Fibroblast of mammary gland (primary cell): ENCODE results near the gene NCK2.

Source experiments
- DNase-seq: peaks from one replicate; pipeline ENCODE4 v3.0.0-alpha.2; 2010; ENCODE audit warnings: low read depth
- H3K4me3 ChIP-seq: 2 replicates; pipeline ENCODE4 v1.5.1; 2011; ENCODE audit warnings: low read depth, mild to moderate bottlenecking, low read length, moderate library complexity; ENCODE audit not compliant: control insufficient read depth
- TF ChIP-seq, protein P1 (sequence below): conservative IDR thresholded peaks from 2 replicates; pipeline ENCODE4 v1.5.1; 2011; ENCODE audit warnings: low read depth, low read length, inconsistent platforms; ENCODE audit not compliant: control insufficient read depth, insufficient read depth

The NCK2 gene

DNA sequence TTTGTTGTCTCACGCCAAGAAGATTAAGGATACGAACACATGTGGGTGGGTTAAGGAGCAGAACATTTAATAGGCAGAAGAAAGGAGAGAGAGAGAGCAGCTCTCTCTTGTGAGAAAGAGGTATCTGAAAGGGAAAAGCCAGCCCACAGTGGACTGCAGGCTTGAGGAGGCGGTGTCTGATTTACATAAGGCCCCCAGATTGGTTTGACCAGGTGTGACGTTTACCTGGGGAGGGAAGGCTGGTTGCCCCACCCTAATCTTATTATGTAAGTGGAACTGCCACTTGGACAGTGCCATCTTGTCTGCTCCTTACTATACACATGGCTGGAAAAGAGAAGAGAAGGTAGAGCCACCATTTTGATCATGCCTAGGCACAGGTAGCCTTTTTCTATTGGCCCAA, 189.2 kb downstream of the NCK2 start:
- no peak for DNase-seq
- H3K4me3 ChIP-seq = no peak overlapping the region
- TF ChIP-seq, protein P1, sequence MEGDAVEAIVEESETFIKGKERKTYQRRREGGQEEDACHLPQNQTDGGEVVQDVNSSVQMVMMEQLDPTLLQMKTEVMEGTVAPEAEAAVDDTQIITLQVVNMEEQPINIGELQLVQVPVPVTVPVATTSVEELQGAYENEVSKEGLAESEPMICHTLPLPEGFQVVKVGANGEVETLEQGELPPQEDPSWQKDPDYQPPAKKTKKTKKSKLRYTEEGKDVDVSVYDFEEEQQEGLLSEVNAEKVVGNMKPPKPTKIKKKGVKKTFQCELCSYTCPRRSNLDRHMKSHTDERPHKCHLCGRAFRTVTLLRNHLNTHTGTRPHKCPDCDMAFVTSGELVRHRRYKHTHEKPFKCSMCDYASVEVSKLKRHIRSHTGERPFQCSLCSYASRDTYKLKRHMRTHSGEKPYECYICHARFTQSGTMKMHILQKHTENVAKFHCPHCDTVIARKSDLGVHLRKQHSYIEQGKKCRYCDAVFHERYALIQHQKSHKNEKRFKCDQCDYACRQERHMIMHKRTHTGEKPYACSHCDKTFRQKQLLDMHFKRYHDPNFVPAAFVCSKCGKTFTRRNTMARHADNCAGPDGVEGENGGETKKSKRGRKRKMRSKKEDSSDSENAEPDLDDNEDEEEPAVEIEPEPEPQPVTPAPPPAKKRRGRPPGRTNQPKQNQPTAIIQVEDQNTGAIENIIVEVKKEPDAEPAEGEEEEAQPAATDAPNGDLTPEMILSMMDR = no peak

DNA sequence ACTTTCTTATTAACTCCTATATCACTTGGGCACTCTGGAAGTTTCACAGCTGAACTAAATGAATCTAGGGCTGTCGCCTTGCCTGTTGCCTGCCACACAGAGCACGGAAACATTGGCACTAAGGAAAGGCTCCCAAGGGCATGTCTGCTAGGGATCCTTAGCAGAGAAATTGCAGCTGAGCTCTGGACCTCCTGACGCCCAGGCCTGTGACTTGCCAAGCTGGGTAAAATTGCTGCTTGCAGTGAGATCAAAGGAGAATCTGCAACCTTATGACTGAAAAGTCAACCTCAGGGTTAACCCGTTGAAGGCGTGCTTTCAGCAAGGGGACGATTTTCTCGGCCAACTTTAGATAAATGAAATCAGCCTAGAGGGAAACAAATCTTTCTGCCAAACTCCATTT, 189.8 kb downstream of the NCK2 start:
- TF ChIP-seq, protein P1 = no peak
- no peak overlapping the region for H3K4me3 ChIP-seq
- no peak for DNase-seq

GRCh38 chr2:105935063-105935462, 190.4 kb downstream of the NCK2 start:
- TF ChIP-seq, protein P1 = no peak
- no peak for DNase-seq

DNA sequence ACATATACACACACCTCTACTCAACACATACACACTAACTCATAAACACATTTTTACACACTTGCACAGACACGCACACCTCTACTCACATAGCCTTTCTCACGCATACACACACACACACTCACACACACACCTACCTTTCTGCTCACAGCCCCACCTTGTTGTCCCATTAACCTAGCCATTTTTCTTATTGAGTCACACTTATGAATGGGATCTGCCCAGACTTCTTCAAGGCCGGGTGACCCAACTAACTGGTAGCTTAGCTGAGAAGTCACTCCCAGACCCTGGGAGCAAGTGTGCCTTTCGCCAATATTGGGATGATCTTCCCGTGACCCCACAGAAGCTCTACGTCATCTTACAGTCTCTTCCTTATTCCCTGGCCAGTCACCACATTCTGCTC, 192.2 kb downstream of the NCK2 start:
- no peak for DNase-seq
- no peak overlapping the region for H3K4me3 ChIP-seq
- TF ChIP-seq, protein P1 = no peak

More at GRCh38 chr2:105935063-105935462, 190.4 kb downstream of the NCK2 start:
- no peak overlapping the region for H3K4me3 ChIP-seq

GRCh38 chr2:105937498-105938097, 192.9 kb downstream of the NCK2 start:
- TF ChIP-seq, protein P1 = no peak
- no peak for DNase-seq
- no peak overlapping the region for H3K4me3 ChIP-seq
